Skin of body (tissue), 3 donors: Measurements from ENCODE around the gene APOD. TPM values are rescaled to one million over a fixed set of nuclear protein-coding genes. Genes with fewer than 3 reads are reported as not detected.

Source experiments
- DNase-seq: peaks from one replicate; lab custom pipeline; 2025; lab: John Stamatoyannopoulos, UW
- small RNA-seq: library from RNA; depleted of rRNA; stranded (forward); fragments of <200 nt; gene quantifications from one replicate; pipeline ENCODE3, GENCODE V24; 2014; ENCODE audit warnings: low replicate concordance
- total RNA-seq: library from RNA; depleted of rRNA; stranded (reverse); fragments of >200 nt; gene quantifications from one replicate; pipeline ENCODE4 v1.2.3, GENCODE V29; 2014

The APOD gene
- total RNA-seq, 1 donor from 2014 or later = 24.9 TPM

GRCh38 chr3:195526492-195526891 lies 57.2 kb downstream of the APOD start:
- DNase-seq = no peak

- DNase-seq = no peak
Measured at GRCh38 chr3:195524171-195524896, 59.4 kb downstream of the APOD start.

DNA sequence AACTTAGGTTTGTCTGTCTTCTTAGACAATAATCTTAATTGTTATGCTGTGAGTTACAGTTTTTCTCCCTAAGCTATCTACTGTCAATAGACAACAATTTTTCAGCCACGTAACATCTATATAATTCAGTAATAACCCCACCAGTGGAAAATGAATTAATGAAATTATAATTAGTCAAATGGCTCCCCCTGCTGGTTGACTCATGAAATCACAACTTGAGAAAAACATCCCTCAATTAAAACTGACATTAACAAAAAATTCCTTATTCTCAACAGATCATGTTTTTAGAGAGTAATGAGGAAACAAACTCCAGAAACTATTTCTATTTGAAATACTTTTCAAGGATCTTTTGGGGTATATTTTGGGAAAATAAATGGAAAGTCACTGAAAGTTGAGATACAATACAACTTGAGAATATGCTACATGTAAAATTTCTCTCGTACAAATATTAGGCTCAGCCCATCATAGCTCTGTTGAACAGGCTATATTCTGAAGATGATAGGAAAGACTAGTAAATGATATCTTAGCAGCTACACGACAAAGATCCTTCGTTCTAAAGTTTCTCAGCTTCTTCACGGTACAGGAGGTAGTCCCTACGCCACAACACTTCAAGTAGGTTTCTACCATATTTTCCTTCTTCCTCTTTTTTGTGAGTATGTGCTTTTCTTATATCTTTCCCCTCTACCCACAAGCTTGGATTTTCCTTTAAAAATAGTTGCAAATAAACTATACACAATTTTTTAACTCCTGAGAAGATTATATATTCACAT lies 61.3 kb downstream of the APOD start:
- DNase-seq = peak; percentile 36

Small RNA genes lying within 50 kb of the gene (small RNA-seq; reads per million reads assigned to genes)
- not detected for gene RN7SL73P
- not detected for gene RNU6ATAC24P

Other genes starting within 250 kb of the APOD start
- gene ACAP2, start 140.9 kb downstream of the APOD start, total RNA-seq = 76.6 TPM
- 76.3 TPM for gene PPP1R2, start 40.6 kb downstream of the APOD start, total RNA-seq
- gene MUC20, start 137.0 kb upstream of the APOD start, total RNA-seq = 2.5 TPM
- gene MUC4, start 228.0 kb upstream of the APOD start, total RNA-seq = 0.30 TPM